COLO829 (cell line): Measurements from ENCODE around the gene LRRC8C.

Source experiments
- DNase-seq: peaks from one replicate; pipeline ENCODE4 v3.0.0; 2012; ENCODE audit warnings: low spot score

The LRRC8C gene

GRCh38 chr1:89763649-89763986 lies 130.7 kb downstream of the LRRC8C start:
- DNase-seq = no peak

- no peak for DNase-seq
Observed at GRCh38 chr1:89765774-89766173, 132.9 kb downstream of the LRRC8C start.

DNA sequence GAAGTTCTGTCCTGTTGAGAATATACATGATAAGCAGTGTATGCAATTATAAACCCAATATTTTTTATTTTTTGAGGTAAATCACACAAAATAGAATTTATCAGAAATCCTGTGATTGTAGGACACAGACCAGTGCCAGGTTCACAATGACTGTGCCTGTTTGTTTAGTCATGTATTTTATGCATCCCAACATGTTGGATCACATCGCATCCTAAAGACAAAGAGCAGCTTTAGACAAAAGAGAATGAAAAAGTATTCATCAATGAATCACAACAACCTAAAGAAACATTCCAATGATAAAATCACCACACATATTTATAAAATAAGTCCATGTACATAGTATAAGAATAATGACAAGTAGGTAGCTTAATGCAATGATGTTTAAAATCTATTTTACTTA lies 134.7 kb downstream of the LRRC8C start:
- DNase-seq = no peak
